Measurements from ENCODE around the gene TEX30. TPM values are rescaled to one million over a fixed set of nuclear protein-coding genes. Genes with fewer than 3 reads are reported as not detected.

The TEX30 gene
- total RNA-seq, 2 experiments from 2014 or later = 20.8 to 23.0 TPM

DNA sequence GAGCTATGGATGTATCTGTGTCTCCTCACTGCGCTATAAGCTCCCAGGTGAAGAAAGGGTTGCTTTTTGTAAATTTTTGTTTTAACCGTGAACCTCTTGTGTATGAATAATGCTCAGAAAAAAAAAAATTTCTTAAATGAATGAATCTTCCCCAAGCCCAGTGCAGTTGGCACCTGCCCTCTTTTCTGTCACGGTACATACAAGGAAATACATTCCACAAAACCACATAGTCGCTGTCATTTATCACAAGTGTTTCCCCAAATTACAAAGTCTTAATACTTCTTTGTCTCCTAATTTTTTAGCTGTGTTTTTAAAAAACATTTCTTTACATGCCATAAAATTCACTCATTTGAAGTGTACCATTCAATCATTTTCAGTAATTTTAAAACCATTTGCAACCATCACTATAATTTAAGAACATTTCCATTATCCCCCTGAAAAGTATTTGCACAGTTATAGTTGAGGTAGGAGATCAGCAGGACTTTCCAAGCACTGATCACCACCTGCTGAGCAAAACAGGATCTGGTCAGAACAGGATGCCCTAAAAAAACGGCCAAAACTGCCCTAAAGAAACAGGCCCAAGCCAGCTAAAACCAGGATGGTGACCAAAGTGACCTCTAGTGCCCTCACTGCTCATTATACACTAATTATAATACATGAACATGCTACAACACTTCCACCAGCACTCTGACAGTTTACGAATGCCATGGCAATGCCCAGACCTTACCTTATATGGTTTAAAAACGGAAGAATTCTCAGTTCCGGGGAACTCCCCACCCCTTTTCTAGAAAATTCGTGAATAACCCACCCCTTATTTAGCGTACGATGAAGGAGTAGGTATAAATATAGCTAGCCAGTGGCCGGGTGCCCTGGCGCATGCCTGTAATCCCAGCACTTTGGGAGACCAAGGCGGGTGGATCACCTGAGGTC is 1.3 kb upstream of the TEX30 start:
- peak overlapping the region; percentile 82 for H3K4me3 Mint-ChIP-seq
- intact Hi-C loops (cut with micrococcal nuclease) = loop anchor here (10.0 kb wide), 1 partner anchor 1150 kb away; no protein-coding TSS in a partner anchor
- no peak for DNase-seq
- H3K36me3 Mint-ChIP-seq (ENCODE audit: low read depth) = peaks cover 6% of the 10 kb centered on the region
- H3K27me3 Mint-ChIP-seq (ENCODE audit: low read depth) = no peaks in the 10 kb centered on the region
- H3K4me1 Mint-ChIP-seq (ENCODE audit: low read depth) = peaks cover 38% of the 10 kb centered on the region
- H3K9me3 Mint-ChIP-seq = no peaks in the 10 kb centered on the region
- CTCF ChIA-PET = interaction anchor here (0.8 to 1.3 kb wide), 2 partner anchors 25 to 27 kb away, joined by 3 read pairs; no protein-coding TSS in a partner anchor
- H3K27ac Mint-ChIP-seq = peak overlapping the region; percentile 87

DNA sequence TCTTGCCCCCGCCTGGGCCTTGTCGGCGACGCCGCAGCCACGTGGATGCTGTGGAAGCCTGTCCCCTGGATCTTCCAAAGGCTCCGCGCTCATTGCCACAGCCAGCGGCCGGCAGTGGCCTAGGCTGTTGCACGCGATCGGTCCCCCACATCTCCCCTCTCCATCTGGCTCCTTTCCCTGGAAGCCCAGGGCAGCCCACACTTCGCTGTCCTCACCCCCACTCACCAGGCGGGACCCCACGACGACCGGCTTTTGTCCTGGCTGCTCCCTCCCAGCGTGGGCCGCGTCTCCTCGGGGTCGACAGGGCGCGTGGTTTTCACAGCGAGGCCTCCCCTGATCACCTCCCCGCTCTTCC is 605 bp upstream of the TEX30 start:
- CTCF ChIA-PET = interaction anchor here (0.6 to 1.3 kb wide), 2 partner anchors 26 to 194 kb away, joined by 3 read pairs; no protein-coding TSS in a partner anchor
- intact Hi-C loops (cut with micrococcal nuclease) = loop anchor here (10.0 kb wide), 1 partner anchor 1149 kb away; no protein-coding TSS in a partner anchor

DNA sequence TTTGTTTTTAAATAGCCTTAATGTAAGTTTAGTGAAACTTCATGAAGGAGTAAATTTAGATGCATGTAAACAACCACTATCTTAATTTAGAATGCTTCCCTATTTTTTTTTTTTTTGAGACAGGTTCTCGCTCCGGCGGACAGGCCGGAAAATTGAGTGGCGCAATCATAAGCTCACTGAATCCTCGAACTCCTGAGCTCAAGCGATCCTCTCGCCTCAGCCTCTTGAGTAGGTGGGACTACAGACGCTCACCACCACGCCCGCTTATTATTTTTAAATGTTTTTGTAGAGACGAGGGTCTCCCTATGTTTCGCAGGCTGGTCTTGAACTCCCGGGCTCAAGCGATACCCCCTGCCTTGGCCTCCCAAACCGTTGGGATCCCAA is 1.6 kb downstream of the TEX30 start:
- intact Hi-C loops (cut with micrococcal nuclease) = loop anchor here (10.0 kb wide), 1 partner anchor 1147 kb away; no protein-coding TSS in a partner anchor
- Mint-ChIP-seq H3K9me3 (no peaks in the 10 kb centered on the region), H3K27ac (no peak overlapping the region), H3K27me3 (ENCODE audit: low read depth) (no peaks in the 10 kb centered on the region), H3K4me1 (ENCODE audit: low read depth) (peaks cover 34% of the 10 kb centered on the region), H3K36me3 (ENCODE audit: low read depth) (peaks cover 6% of the 10 kb centered on the region), H3K4me3 (peak overlapping the region; percentile 82)
- CTCF ChIA-PET = interaction anchor here (1.5 kb wide), 1 partner anchor 28 kb away, joined by 5 read pairs; no protein-coding TSS in a partner anchor
- no peak for DNase-seq

More for the DNA sequence above, 605 bp upstream of the TEX30 start:
- Mint-ChIP-seq H3K36me3 (ENCODE audit: low read depth) (peaks cover 6% of the 10 kb centered on the region), H3K9me3 (no peaks in the 10 kb centered on the region), H3K27ac (peak overlapping the region; percentile 87), H3K4me3 (peak overlapping the region; percentile 82), H3K4me1 (ENCODE audit: low read depth) (peaks cover 34% of the 10 kb centered on the region), H3K27me3 (ENCODE audit: low read depth) (no peaks in the 10 kb centered on the region)
- DNase-seq = no peak

DNA sequence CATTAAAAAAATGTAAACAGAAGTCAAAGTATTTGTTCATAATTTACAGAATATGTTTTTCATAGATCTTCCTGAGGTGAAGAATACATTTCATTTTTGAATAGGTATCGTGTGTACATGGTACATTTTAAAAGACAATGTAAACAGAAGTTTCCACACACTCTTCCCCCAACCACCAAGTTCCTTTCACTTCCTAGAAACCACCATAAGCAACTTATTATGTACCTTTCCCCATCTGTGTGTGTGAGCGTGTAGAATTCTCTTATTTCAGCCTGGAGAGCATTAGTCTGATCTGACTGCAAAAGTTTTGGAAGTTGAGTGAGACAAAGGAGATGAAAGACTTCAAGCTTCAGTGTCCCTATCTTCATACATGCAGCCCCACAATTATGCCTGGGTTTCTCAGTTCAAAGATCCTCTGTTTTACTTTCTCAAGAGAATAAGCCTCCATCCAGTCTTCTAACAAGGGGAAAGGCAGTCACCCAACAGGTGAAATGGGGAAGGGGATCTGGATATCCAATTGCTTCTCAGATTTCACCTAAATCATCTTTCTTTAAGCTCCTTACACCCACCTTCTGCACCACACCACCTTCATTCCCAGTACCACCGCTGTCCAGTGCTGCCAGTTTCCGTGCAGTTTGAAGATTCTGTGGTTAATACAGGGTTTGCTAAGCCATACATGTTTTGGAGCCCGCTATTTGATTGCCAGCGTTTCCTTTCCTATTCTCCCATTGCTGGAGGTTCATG is 2.1 kb downstream of the TEX30 start:
- Mint-ChIP-seq H3K9me3 (no peaks in the 10 kb centered on the region), H3K36me3 (ENCODE audit: low read depth) (peaks cover 10% of the 10 kb centered on the region), H3K27ac (no peak overlapping the region), H3K4me3 (peak overlapping the region; percentile 1), H3K27me3 (ENCODE audit: low read depth) (no peaks in the 10 kb centered on the region), H3K4me1 (ENCODE audit: low read depth) (peaks cover 34% of the 10 kb centered on the region)
- DNase-seq = no peak
- intact Hi-C loops (cut with micrococcal nuclease) = loop anchor here (10.0 kb wide), 1 partner anchor 1147 kb away; no protein-coding TSS in a partner anchor
- CTCF ChIA-PET = interaction anchor here (1.5 kb wide), 1 partner anchor 28 kb away, joined by 5 read pairs; no protein-coding TSS in a partner anchor

GRCh38 chr13:102770435-102770834 is 3.2 kb downstream of the TEX30 start:
- Mint-ChIP-seq H3K9me3 (no peaks in the 10 kb centered on the region), H3K36me3 (ENCODE audit: low read depth) (peaks cover 12% of the 10 kb centered on the region), H3K27ac (no peak overlapping the region), H3K27me3 (ENCODE audit: low read depth) (no peaks in the 10 kb centered on the region), H3K4me3 (no peak overlapping the region), H3K4me1 (ENCODE audit: low read depth) (peaks cover 34% of the 10 kb centered on the region)
- CTCF ChIA-PET = interaction anchor here (1.8 kb wide), 1 partner anchor 189 kb away, joined by 3 read pairs; no protein-coding TSS in a partner anchor
- intact Hi-C loops (cut with micrococcal nuclease) = loop anchor here (10.0 kb wide), 1 partner anchor 1146 kb away; no protein-coding TSS in a partner anchor
- no peak for DNase-seq

DNA sequence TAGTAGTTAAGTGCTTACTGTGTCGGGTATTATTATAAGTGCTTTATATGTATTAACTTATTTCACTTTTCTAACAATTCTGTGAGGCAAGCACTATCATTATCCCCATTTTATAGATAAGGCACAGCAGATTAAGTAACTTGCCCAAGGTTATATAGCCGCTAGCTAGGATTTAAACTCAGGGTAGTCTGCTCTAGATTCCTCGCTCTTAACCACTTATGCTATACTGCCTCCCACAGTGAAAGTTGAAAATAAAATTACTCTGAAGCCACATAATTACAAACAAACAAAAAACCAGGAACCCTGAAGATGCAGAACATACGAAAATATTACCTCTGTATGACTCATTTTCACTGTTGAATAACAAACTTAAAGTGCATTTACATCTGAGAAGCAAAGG is 3.9 kb downstream of the TEX30 start:
- CTCF ChIA-PET = interaction anchor here (1.3 to 1.8 kb wide), 2 partner anchors 101 to 188 kb away, joined by 3 to 6 read pairs; no protein-coding TSS in a partner anchor
- H3K9me3 Mint-ChIP-seq = no peaks in the 10 kb centered on the region
- intact Hi-C loops (cut with micrococcal nuclease) = loop anchor here (10.0 kb wide), 1 partner anchor 1145 kb away; no protein-coding TSS in a partner anchor
- no peak for DNase-seq
- no peaks in the 10 kb centered on the region for H3K27me3 Mint-ChIP-seq (ENCODE audit: low read depth)
- peaks cover 12% of the 10 kb centered on the region for H3K36me3 Mint-ChIP-seq (ENCODE audit: low read depth)
- H3K4me3 Mint-ChIP-seq = no peak overlapping the region
- H3K27ac Mint-ChIP-seq = no peak overlapping the region
- H3K4me1 Mint-ChIP-seq (ENCODE audit: low read depth) = peaks cover 31% of the 10 kb centered on the region

DNA sequence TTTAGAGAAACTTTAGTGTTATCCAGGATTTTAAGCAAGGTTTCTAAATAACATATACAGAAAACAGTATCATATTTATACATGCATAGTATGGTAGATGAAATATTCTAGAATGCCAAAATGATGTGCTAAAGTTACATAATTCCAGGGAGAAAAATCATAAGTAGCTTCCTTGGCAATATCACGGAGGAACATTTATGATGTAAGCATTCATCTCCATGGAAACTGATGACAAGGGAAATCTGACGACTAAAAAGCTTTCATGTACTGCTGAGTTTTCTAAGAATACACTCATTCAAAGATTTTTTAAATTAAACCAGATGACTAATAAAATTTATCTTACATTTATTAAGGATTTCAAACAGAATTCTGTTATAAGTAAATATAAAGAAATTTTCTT is 4.7 kb downstream of the TEX30 start:
- H3K27me3 Mint-ChIP-seq (ENCODE audit: low read depth) = no peaks in the 10 kb centered on the region
- CTCF ChIA-PET = interaction anchor here (1.0 to 1.3 kb wide), 2 partner anchors 101 to 108 kb away, joined by 3 to 6 read pairs; no protein-coding TSS in a partner anchor
- H3K36me3 Mint-ChIP-seq (ENCODE audit: low read depth) = peaks cover 12% of the 10 kb centered on the region
- H3K4me3 Mint-ChIP-seq = no peak overlapping the region
- H3K9me3 Mint-ChIP-seq = no peaks in the 10 kb centered on the region
- no peak overlapping the region for H3K27ac Mint-ChIP-seq
- no peak for DNase-seq
- peaks cover 27% of the 10 kb centered on the region for H3K4me1 Mint-ChIP-seq (ENCODE audit: low read depth)
- intact Hi-C loops (cut with micrococcal nuclease) = no loop called here

GRCh38 chr13:102763741-102764140 is 9.8 kb downstream of the TEX30 start:
- Mint-ChIP-seq H3K4me3 (no peak overlapping the region), H3K27me3 (ENCODE audit: low read depth) (no peaks in the 10 kb centered on the region), H3K36me3 (ENCODE audit: low read depth) (peaks cover 6% of the 10 kb centered on the region), H3K4me1 (ENCODE audit: low read depth) (no peaks in the 10 kb centered on the region), H3K27ac (no peak overlapping the region), H3K9me3 (no peaks in the 10 kb centered on the region)
- DNase-seq = no peak
- intact Hi-C loops (cut with micrococcal nuclease) = no loop called here
- CTCF ChIA-PET = no interaction called here

- Mint-ChIP-seq H3K27me3 (ENCODE audit: low read depth) (no peaks in the 10 kb centered on the region), H3K4me3 (no peak overlapping the region), H3K27ac (no peak overlapping the region), H3K4me1 (ENCODE audit: low read depth) (no peaks in the 10 kb centered on the region), H3K36me3 (ENCODE audit: low read depth) (no peaks in the 10 kb centered on the region), H3K9me3 (no peaks in the 10 kb centered on the region)
- DNase-seq = no peak
- intact Hi-C loops (cut with micrococcal nuclease) = no loop called here
- CTCF ChIA-PET = no interaction called here
These were observed 12.5 kb downstream of the TEX30 start for GRCh38 chr13:102761071-102761470.

- no peak for DNase-seq
- H3K9me3 Mint-ChIP-seq = no peaks in the 10 kb centered on the region
- H3K27ac Mint-ChIP-seq = no peak overlapping the region
- H3K27me3 Mint-ChIP-seq (ENCODE audit: low read depth) = no peaks in the 10 kb centered on the region
- H3K4me3 Mint-ChIP-seq = no peak overlapping the region
- CTCF ChIA-PET = no interaction called here
- H3K36me3 Mint-ChIP-seq (ENCODE audit: low read depth) = no peaks in the 10 kb centered on the region
- intact Hi-C loops (cut with micrococcal nuclease) = no loop called here
- no peaks in the 10 kb centered on the region for H3K4me1 Mint-ChIP-seq (ENCODE audit: low read depth)
These were observed 14.7 kb downstream of the TEX30 start for GRCh38 chr13:102758842-102759241.

DNA sequence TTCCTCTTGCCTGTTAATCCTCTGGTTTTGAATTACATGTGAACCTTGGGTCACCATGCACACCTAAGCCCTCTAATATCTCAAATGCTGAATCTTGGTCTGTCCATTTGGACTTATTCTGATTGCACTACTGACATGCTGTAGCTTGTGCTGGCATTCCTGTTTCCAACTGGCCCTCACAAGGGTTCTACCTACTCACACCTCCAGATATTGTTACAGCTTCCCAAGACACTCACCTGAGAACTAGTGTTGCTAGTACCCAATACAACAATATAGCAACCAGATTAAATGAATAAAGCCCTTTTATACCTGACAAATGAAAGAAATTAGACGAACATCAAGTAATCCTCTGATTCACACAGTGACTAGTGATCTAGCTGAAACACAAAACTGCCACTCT is 16.6 kb downstream of the TEX30 start:
- intact Hi-C loops (cut with micrococcal nuclease) = no loop called here
- CTCF ChIA-PET = no interaction called here
- H3K27ac Mint-ChIP-seq = no peak overlapping the region
- H3K4me3 Mint-ChIP-seq = no peak overlapping the region
- peaks cover 4% of the 10 kb centered on the region for H3K9me3 Mint-ChIP-seq
- H3K27me3 Mint-ChIP-seq (ENCODE audit: low read depth) = no peaks in the 10 kb centered on the region
- H3K4me1 Mint-ChIP-seq (ENCODE audit: low read depth) = no peaks in the 10 kb centered on the region
- H3K36me3 Mint-ChIP-seq (ENCODE audit: low read depth) = peaks cover 3% of the 10 kb centered on the region
- no peak for DNase-seq

- peaks cover 14% of the 10 kb centered on the region for H3K36me3 Mint-ChIP-seq (ENCODE audit: low read depth)
- H3K9me3 Mint-ChIP-seq = peaks cover 10% of the 10 kb centered on the region
- intact Hi-C loops (cut with micrococcal nuclease) = no loop called here
- no peak overlapping the region for H3K4me3 Mint-ChIP-seq
- peaks cover 26% of the 10 kb centered on the region for H3K27me3 Mint-ChIP-seq (ENCODE audit: low read depth)
- CTCF ChIA-PET = no interaction called here
- H3K4me1 Mint-ChIP-seq (ENCODE audit: low read depth) = no peaks in the 10 kb centered on the region
- no peak for DNase-seq
- no peak overlapping the region for H3K27ac Mint-ChIP-seq
These were observed 21.7 kb downstream of the TEX30 start for GRCh38 chr13:102751886-102752285.
